ENCODE data around the gene ZNF236. TPM values are rescaled to one million over a fixed set of nuclear protein-coding genes. Genes with fewer than 3 reads are reported as not detected.
A peak's percentile ranks its signal among the peaks of the same experiment; 100 is the strongest.
"Not testable (repeated sequence)": the region's sequence is repeated elsewhere in the genome, so short reads cannot be mapped to it uniquely, and the experiment has no call there.

Gene ZNF236
- total RNA-seq, 1 donor from 2014 or later: 9.7 TPM

GRCh38 chr18:76803814-76804213 is 18.5 kb upstream of the ZNF236 start:
- TF ChIP-seq CTCF (IDR thresholded peaks at IDR 0.05): peak; percentile 51 to 79 (median 69)

GRCh38 chr18:76805221-76805620 is 17.1 kb upstream of the ZNF236 start:
- intact Hi-C loops (cut with DNase I): loop anchor here (10.0 kb wide), 1 partner anchor 120 kb away; no protein-coding TSS in a partner anchor

More at GRCh38 chr18:76803814-76804213, 18.5 kb upstream of the ZNF236 start:
- DNase-seq (ENCODE audit: low spot score in 2 of 2): no peak
- intact Hi-C loops (cut with DNase I): loop anchor here (2.0 to 10.0 kb wide), 3 partner anchors 19 to 121 kb away; partner anchors contain the start of gene ZNF236
- no peak overlapping the region for H3K4me3 ChIP-seq
- H3K4me1 ChIP-seq: peaks cover 0 to 4% of the 10 kb centered on the region in 2 donors
- H3K9me3 ChIP-seq: no peaks in the 10 kb centered on the region
- H3K36me3 ChIP-seq: no peaks in the 10 kb centered on the region
- no peaks in the 10 kb centered on the region for H3K27me3 ChIP-seq
- H3K27ac ChIP-seq: no peak overlapping the region

GRCh38 chr18:76806301-76806700 is 16.1 kb upstream of the ZNF236 start:
- Histone ChIP-seq H3K36me3 (no peaks in the 10 kb centered on the region), H3K4me3 (no peak overlapping the region), H3K4me1 (peaks cover 0 to 4% of the 10 kb centered on the region in 2 donors), H3K27ac (no peak overlapping the region), H3K9me3 (no peaks in the 10 kb centered on the region), H3K27me3 (no peaks in the 10 kb centered on the region)
- no peak for DNase-seq (ENCODE audit: low spot score in 2 of 2)
- intact Hi-C loops (cut with DNase I): loop anchor here (10.0 kb wide), 1 partner anchor 118 kb away; no protein-coding TSS in a partner anchor
- no peak for TF ChIP-seq CTCF (IDR thresholded peaks at IDR 0.05)

More at GRCh38 chr18:76805221-76805620, 17.1 kb upstream of the ZNF236 start:
- Histone ChIP-seq H3K4me3 (no peak overlapping the region), H3K27ac (no peak overlapping the region), H3K9me3 (no peaks in the 10 kb centered on the region), H3K36me3 (no peaks in the 10 kb centered on the region), H3K27me3 (no peaks in the 10 kb centered on the region), H3K4me1 (peaks cover 0 to 4% of the 10 kb centered on the region in 2 donors)
- TF ChIP-seq CTCF (IDR thresholded peaks at IDR 0.05): no peak
- DNase-seq (ENCODE audit: low spot score in 2 of 2): no peak

- no peak overlapping the region for H3K4me3 ChIP-seq
- TF ChIP-seq CTCF (IDR thresholded peaks at IDR 0.05): no peak
- intact Hi-C loops (cut with DNase I): loop anchor here (10.0 kb wide), 1 partner anchor 116 kb away; no protein-coding TSS in a partner anchor
These were observed 13.8 kb upstream of the ZNF236 start for GRCh38 chr18:76808561-76808960.

GRCh38 chr18:76811530-76811929 is 10.8 kb upstream of the ZNF236 start:
- H3K9me3 ChIP-seq; H3K27ac ChIP-seq; H3K36me3 ChIP-seq; DNase-seq (ENCODE audit: low spot score in 2 of 2); intact Hi-C loops (cut with DNase I); H3K4me1 ChIP-seq; H3K27me3 ChIP-seq; H3K4me3 ChIP-seq: not testable (repeated sequence)

More at GRCh38 chr18:76808561-76808960, 13.8 kb upstream of the ZNF236 start:
- Histone ChIP-seq H3K27me3 (no peaks in the 10 kb centered on the region), H3K4me1 (no peaks in the 10 kb centered on the region), H3K36me3 (no peaks in the 10 kb centered on the region), H3K27ac (no peak overlapping the region), H3K9me3 (no peaks in the 10 kb centered on the region)
- DNase-seq (ENCODE audit: low spot score in 2 of 2): no peak

GRCh38 chr18:76814256-76814655 is 8.1 kb upstream of the ZNF236 start:
- DNase-seq (ENCODE audit: low spot score in 2 of 2): no peak
- Histone ChIP-seq H3K27me3 (no peaks in the 10 kb centered on the region), H3K36me3 (peaks cover 0 to 9% of the 10 kb centered on the region in 2 donors), H3K4me3 (no peak overlapping the region), H3K27ac (no peak overlapping the region), H3K9me3 (no peaks in the 10 kb centered on the region), H3K4me1 (no peaks in the 10 kb centered on the region)
- TF ChIP-seq CTCF (IDR thresholded peaks at IDR 0.05): no peak
- intact Hi-C loops (cut with DNase I): no loop called here

All from ascending aorta (tissue), 2 donors.